ENCODE measurements around the gene VEPH1. TPM values are rescaled to one million over a fixed set of nuclear protein-coding genes. Genes with fewer than 3 reads are reported as not detected.

The VEPH1 gene
- total RNA-seq, 1 experiment from 2014 or later, result 0.51 TPM

- H3K4me3 ChIP-seq (ENCODE audit: low read depth in 2 of 2, low read length in 2 of 2), result no peak overlapping the region
- H3K4me1 ChIP-seq (ENCODE audit: control insufficient read depth, insufficient read depth, low read length), result 0 out of 2 replicates have a peak, but pooled peaks cover 3% of the 10 kb centered on the region
- TF ChIP-seq CTCF (IDR thresholded peaks at IDR 0.05) (no peak), REST (IDR thresholded peaks at IDR 0.05; ENCODE audit: insufficient read depth in 1 of 2, low read depth in 2 of 2, low read length in 1 of 2) (no peak), SIN3A (IDR thresholded peaks at IDR 0.05; ENCODE audit: borderline replicate concordance, insufficient read depth, low read depth, low read length) (no peak), TCF7L2 (IDR thresholded peaks at IDR 0.05; ENCODE audit: low read depth, low read length) (no peak), POLR2AphosphoS5 (IDR thresholded peaks at IDR 0.05; ENCODE audit: low read depth, low read length) (no peak)
- ChIA-PET POLR2A (no interaction called here), CTCF (no interaction called here)
- H3K27ac ChIP-seq (ENCODE audit: low read length), result no peak overlapping the region
- H3K36me3 ChIP-seq (ENCODE audit: control insufficient read depth, insufficient read depth, low read length), result no peaks in the 10 kb centered on the region
- in situ Hi-C loops (cut with HindIII; ENCODE audit: low pct_unique_long_range_greater_than_20kb, low sequenced_read_pairs), result no loop called here
- intact Hi-C loops (cut with micrococcal nuclease; ENCODE audit: unreplicated experiment), result no loop called here
- DNase-seq (ENCODE audit: low read depth, low spot score) (peak; percentile 33), ATAC-seq (peak; percentile 88)
- no peaks in the 10 kb centered on the region for H3K27me3 ChIP-seq (ENCODE audit: control insufficient read depth, insufficient read depth, low read length)
- no TSS peak for BruUV-seq (replicated peaks)
- no peaks in the 10 kb centered on the region for H3K9me3 ChIP-seq (ENCODE audit: control insufficient read depth, insufficient read depth, low read depth, low read length)
Observed at GRCh38 chr3:157248590-157249422, 254.4 kb downstream of the VEPH1 start.

GRCh38 chr3:157247391-157247790 is 255.8 kb downstream of the VEPH1 start:
- ChIA-PET POLR2A (no interaction called here), CTCF (no interaction called here)
- no peak for ATAC-seq
- H3K4me3 ChIP-seq (ENCODE audit: low read depth in 2 of 2, low read length in 2 of 2), result no peak overlapping the region
- no peak overlapping the region for H3K27ac ChIP-seq (ENCODE audit: low read length)
- H3K9me3 ChIP-seq (ENCODE audit: control insufficient read depth, insufficient read depth, low read depth, low read length), result no peaks in the 10 kb centered on the region
- H3K4me1 ChIP-seq (ENCODE audit: control insufficient read depth, insufficient read depth, low read length), result 0 out of 2 replicates have a peak, but pooled peaks cover 3% of the 10 kb centered on the region
- in situ Hi-C loops (cut with HindIII; ENCODE audit: low pct_unique_long_range_greater_than_20kb, low sequenced_read_pairs), result no loop called here
- no TSS peak for BruUV-seq (replicated peaks)
- H3K36me3 ChIP-seq (ENCODE audit: control insufficient read depth, insufficient read depth, low read length), result no peaks in the 10 kb centered on the region
- intact Hi-C loops (cut with micrococcal nuclease; ENCODE audit: unreplicated experiment), result no loop called here
- TF ChIP-seq CTCF (IDR thresholded peaks at IDR 0.05) (no peak), SIN3A (IDR thresholded peaks at IDR 0.05; ENCODE audit: borderline replicate concordance, insufficient read depth, low read depth, low read length) (no peak), TCF7L2 (IDR thresholded peaks at IDR 0.05; ENCODE audit: low read depth, low read length) (no peak)
- DNase-seq (ENCODE audit: low read depth, low spot score), result no peak
- no peaks in the 10 kb centered on the region for H3K27me3 ChIP-seq (ENCODE audit: control insufficient read depth, insufficient read depth, low read length)
